Astrocyte (in vitro differentiated cells and primary cell): ENCODE results near the gene SPP1. TPM values are rescaled to one million over a fixed set of nuclear protein-coding genes. Genes with fewer than 3 reads are reported as not detected.
A peak's percentile ranks its signal among the peaks of the same experiment; 100 is the strongest.

Experiments used
- DNase-seq: peaks from one replicate; pipeline ENCODE4 v3.0.0-alpha.2; 2010; ENCODE audit warnings: low read depth
- FAIRE-seq: peaks from 2 replicates; lab custom pipeline; 2011; peaks lifted over from hg19 to GRCh38; lab: Jason Lieb, UNC
- H2AFZ ChIP-seq: 2 replicates; pipeline ENCODE4 v1.6.0; 2012; ENCODE audit warnings: low read depth, low read length, inconsistent platforms
- H3K27ac ChIP-seq: 2 replicates; pipeline ENCODE4 v1.5.1; 2011; ENCODE audit warnings: low read depth, low read length, inconsistent platforms
- H3K27me3 ChIP-seq: 2 replicates; pipeline ENCODE4 v1.6.0; 2011; ENCODE audit warnings: low read length, inconsistent platforms; ENCODE audit not compliant: insufficient read depth
- H3K36me3 ChIP-seq: 2 replicates; pipeline ENCODE4 v1.5.1; 2011; ENCODE audit warnings: low read length, inconsistent platforms; ENCODE audit not compliant: insufficient read depth
- H3K4me1 ChIP-seq: 2 replicates; pipeline ENCODE4 v1.5.1; 2011; ENCODE audit warnings: low read length, inconsistent platforms; ENCODE audit not compliant: insufficient read depth
- H3K4me2 ChIP-seq: 2 replicates; pipeline ENCODE4 v1.6.0; 2012; ENCODE audit warnings: low read length, inconsistent platforms
- H3K4me3 ChIP-seq: 2 replicates; pipeline ENCODE4 v1.5.1; 2011; ENCODE audit warnings: low read depth, mild to moderate bottlenecking, low read length, inconsistent platforms; ENCODE audit not compliant: insufficient read depth
- H3K79me2 ChIP-seq: 2 replicates; pipeline ENCODE4 v1.6.0; 2012; ENCODE audit warnings: mild to moderate bottlenecking, low read length, inconsistent platforms; ENCODE audit not compliant: insufficient read depth
- H3K9ac ChIP-seq: 2 replicates; pipeline ENCODE4 v1.6.0; 2012; ENCODE audit warnings: mild to moderate bottlenecking, low read length, inconsistent platforms
- H3K9me3 ChIP-seq: 2 replicates; pipeline ENCODE4 v1.5.1; 2012; ENCODE audit warnings: low read depth, mild to moderate bottlenecking, low read length, inconsistent platforms; ENCODE audit not compliant: insufficient read depth
- H4K20me1 ChIP-seq: 2 replicates; pipeline ENCODE4 v1.6.0; 2012; ENCODE audit warnings: low read length, inconsistent platforms; ENCODE audit not compliant: insufficient read depth
- H3K27ac Mint-ChIP-seq: one replicate; pipeline ENCODE4 v1.8.0; 2021; ENCODE audit warnings: mild to moderate bottlenecking, mixed read lengths; ENCODE audit not compliant: unreplicated experiment
- H3K27me3 Mint-ChIP-seq: one replicate; pipeline ENCODE4 v1.8.0; 2021; ENCODE audit warnings: low read depth, mixed read lengths; ENCODE audit not compliant: unreplicated experiment
- H3K36me3 Mint-ChIP-seq: one replicate; pipeline ENCODE4 v1.8.0; 2021; ENCODE audit warnings: low read depth, mixed read lengths; ENCODE audit not compliant: unreplicated experiment
- H3K4me1 Mint-ChIP-seq: one replicate; pipeline ENCODE4 v1.8.0; 2021; ENCODE audit warnings: low read depth, mixed read lengths; ENCODE audit not compliant: unreplicated experiment
- H3K4me3 Mint-ChIP-seq: one replicate; pipeline ENCODE4 v1.8.0; 2021; ENCODE audit warnings: mild to moderate bottlenecking, moderate library complexity, mixed read lengths; ENCODE audit not compliant: unreplicated experiment
- H3K9me3 Mint-ChIP-seq: one replicate; pipeline ENCODE4 v1.8.0; 2021; ENCODE audit warnings: mild to moderate bottlenecking, mixed read lengths; ENCODE audit not compliant: unreplicated experiment
- EZH2 ChIP-seq: IDR thresholded peaks from 2 replicates; pipeline ENCODE4 v1.6.1; 2012; ENCODE audit warnings: mild to moderate bottlenecking, low read length, inconsistent platforms; ENCODE audit not compliant: insufficient read depth
- total RNA-seq: library from RNA; stranded (reverse); gene quantifications from 2 replicates; pipeline ENCODE4 v1.2.1, GENCODE V29; 2021
- TF ChIP-seq, protein P1 (sequence below): IDR thresholded peaks from 2 replicates; pipeline ENCODE4 v1.5.1; 2011; ENCODE audit warnings: low read depth, mild to moderate bottlenecking, inconsistent platforms, low read length, moderate library complexity; ENCODE audit not compliant: insufficient read depth

SPP1 gene
- total RNA-seq, 1 donor from 2014 or later: 217 TPM

DNA sequence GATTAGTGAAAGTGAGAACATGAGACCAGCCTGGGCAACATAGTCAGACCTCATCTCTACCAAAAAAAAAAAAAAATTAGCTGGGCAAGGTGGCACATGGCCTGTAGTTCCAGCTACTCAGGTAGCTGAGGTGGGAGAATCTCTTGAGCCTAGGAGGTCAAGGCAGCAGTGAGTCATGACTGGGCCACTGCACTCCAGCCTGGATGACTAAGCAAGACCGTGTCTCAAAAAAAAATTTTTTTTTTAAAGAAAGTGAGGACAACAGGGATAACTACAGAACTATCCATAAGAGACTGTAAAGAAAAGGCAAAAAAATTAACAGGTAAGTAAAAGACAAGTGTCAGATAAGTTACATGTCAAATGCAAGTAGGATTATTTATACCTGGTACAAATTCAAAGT is 13.5 kb upstream of the SPP1 start:
- peaks cover 3% of the 10 kb centered on the region for H3K9me3 ChIP-seq
- H2AFZ ChIP-seq: no peak overlapping the region
- peaks cover 7% of the 10 kb centered on the region for H3K4me1 ChIP-seq
- Mint-ChIP-seq H3K9me3 (no peaks in the 10 kb centered on the region), H3K27me3 (no peaks in the 10 kb centered on the region), H3K27ac (peak overlapping the region; percentile 20), H3K36me3 (no peaks in the 10 kb centered on the region), H3K4me3 (no peak overlapping the region), H3K4me1 (peaks cover 16% of the 10 kb centered on the region)
- H3K4me2 ChIP-seq: no peak overlapping the region
- no peak for TF ChIP-seq EZH2
- TF ChIP-seq, protein P1, sequence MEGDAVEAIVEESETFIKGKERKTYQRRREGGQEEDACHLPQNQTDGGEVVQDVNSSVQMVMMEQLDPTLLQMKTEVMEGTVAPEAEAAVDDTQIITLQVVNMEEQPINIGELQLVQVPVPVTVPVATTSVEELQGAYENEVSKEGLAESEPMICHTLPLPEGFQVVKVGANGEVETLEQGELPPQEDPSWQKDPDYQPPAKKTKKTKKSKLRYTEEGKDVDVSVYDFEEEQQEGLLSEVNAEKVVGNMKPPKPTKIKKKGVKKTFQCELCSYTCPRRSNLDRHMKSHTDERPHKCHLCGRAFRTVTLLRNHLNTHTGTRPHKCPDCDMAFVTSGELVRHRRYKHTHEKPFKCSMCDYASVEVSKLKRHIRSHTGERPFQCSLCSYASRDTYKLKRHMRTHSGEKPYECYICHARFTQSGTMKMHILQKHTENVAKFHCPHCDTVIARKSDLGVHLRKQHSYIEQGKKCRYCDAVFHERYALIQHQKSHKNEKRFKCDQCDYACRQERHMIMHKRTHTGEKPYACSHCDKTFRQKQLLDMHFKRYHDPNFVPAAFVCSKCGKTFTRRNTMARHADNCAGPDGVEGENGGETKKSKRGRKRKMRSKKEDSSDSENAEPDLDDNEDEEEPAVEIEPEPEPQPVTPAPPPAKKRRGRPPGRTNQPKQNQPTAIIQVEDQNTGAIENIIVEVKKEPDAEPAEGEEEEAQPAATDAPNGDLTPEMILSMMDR: no peak
- H3K4me3 ChIP-seq: no peak overlapping the region
- H3K9ac ChIP-seq: no peak overlapping the region
- FAIRE-seq: no peak
- H3K27me3 ChIP-seq: no peaks in the 10 kb centered on the region
- no peaks in the 10 kb centered on the region for H3K79me2 ChIP-seq
- H3K27ac ChIP-seq: no peak overlapping the region
- no peaks in the 10 kb centered on the region for H4K20me1 ChIP-seq
- peak; percentile 60 for DNase-seq
- H3K36me3 ChIP-seq: no peaks in the 10 kb centered on the region

DNA sequence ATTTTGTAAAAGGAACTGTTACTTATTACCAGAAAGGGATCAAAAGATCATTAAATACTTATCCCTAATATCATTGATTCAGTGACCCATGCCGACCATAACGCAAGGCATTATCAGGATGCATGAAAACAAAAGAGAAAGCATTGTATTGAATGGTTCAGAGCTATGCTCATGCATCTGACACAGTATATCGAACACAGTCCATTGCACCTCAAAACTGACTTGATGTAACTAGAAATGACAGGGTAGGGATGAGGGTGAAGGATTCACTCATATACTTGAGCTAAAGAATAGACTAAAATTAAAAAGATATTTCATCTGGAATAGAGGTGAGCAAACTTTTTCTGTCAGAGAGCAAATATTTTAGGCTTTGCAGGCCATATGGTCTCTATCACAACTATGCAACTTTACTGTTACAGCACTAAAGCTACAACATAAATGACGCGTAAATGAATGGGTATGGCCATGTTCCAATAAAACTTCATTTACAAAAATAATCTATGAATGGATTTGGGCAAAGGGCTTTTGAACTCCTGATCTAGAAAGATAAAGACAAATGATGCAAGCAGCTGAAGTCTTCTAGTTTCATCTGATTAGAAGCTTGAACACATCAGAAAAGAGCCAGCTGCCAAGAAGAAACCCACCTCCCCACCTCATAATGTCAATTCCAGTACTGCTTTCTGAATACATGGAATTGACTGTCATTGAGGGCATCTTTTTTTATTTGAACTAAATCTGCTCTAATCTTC is 12.9 kb upstream of the SPP1 start:
- peaks cover 7% of the 10 kb centered on the region for H3K4me1 ChIP-seq
- no peaks in the 10 kb centered on the region for H4K20me1 ChIP-seq
- H3K9ac ChIP-seq: no peak overlapping the region
- no peak overlapping the region for H3K4me2 ChIP-seq
- no peak overlapping the region for H3K4me3 ChIP-seq
- no peak for TF ChIP-seq EZH2
- TF ChIP-seq, protein P1: no peak
- H3K4me1 Mint-ChIP-seq: peaks cover 16% of the 10 kb centered on the region
- H3K27ac Mint-ChIP-seq: no peak overlapping the region
- H3K9me3 Mint-ChIP-seq: no peaks in the 10 kb centered on the region
- no peaks in the 10 kb centered on the region for H3K79me2 ChIP-seq
- peaks cover 3% of the 10 kb centered on the region for H3K9me3 ChIP-seq
- H3K36me3 ChIP-seq: no peaks in the 10 kb centered on the region
- H3K27ac ChIP-seq: no peak overlapping the region
- DNase-seq (no peak), FAIRE-seq (no peak)
- H3K27me3 Mint-ChIP-seq: no peaks in the 10 kb centered on the region
- no peak overlapping the region for H2AFZ ChIP-seq
- H3K27me3 ChIP-seq: no peaks in the 10 kb centered on the region
- no peaks in the 10 kb centered on the region for H3K36me3 Mint-ChIP-seq
- H3K4me3 Mint-ChIP-seq: no peak overlapping the region

DNA sequence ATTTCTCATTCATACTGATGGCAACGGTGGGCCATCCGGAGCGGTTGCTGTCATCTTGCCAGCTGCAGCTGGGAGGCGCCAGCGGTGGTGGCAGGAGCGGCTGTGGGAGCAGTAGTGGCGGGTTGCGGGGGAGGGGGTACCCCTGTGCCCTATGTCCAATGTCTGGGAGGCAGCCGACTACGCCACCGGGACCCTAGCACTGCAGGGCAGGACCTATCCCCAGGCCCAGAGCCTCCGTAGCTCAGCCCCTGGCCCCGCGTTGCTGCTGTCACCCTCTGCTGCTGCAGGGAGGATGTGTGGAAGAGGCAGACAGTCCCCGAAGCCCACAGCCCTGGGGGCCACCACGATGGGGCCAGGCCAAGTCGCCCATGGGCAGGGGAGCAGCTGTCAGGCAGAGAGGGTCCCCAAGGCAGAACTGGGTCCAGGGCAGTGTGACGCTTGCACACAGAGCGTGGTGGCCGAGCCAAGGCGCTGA is 10.0 kb upstream of the SPP1 start:
- Histone ChIP-seq H3K27me3 (no peaks in the 10 kb centered on the region), H3K79me2 (no peaks in the 10 kb centered on the region), H3K4me2 (no peak overlapping the region), H3K9me3 (peaks cover 3% of the 10 kb centered on the region), H4K20me1 (no peaks in the 10 kb centered on the region), H2AFZ (no peak overlapping the region), H3K27ac (no peak overlapping the region), H3K9ac (no peak overlapping the region), H3K36me3 (no peaks in the 10 kb centered on the region), H3K4me3 (no peak overlapping the region), H3K4me1 (peaks cover 7% of the 10 kb centered on the region)
- Mint-ChIP-seq H3K27me3 (no peaks in the 10 kb centered on the region), H3K27ac (no peak overlapping the region), H3K4me1 (peaks cover 19% of the 10 kb centered on the region), H3K4me3 (no peak overlapping the region), H3K36me3 (no peaks in the 10 kb centered on the region), H3K9me3 (no peaks in the 10 kb centered on the region)
- FAIRE-seq (no peak), DNase-seq (no peak)
- TF ChIP-seq, protein P1: no peak
- TF ChIP-seq EZH2: no peak
